ENCODE measurements around the gene ZSCAN32.

ZSCAN32 gene

GRCh38 chr16:3356118-3356517, 44.7 kb downstream of the ZSCAN32 start:
- no peak for DNase-seq

- DNase-seq = no peak
Observed at GRCh38 chr16:3355589-3355988, 45.2 kb downstream of the ZSCAN32 start, which contains the start of gene OR2C1. TSS of gene OR2C1 (plus strand) at chr16:3355889. CDS start at chr16:3355941, 52 bp downstream.

GRCh38 chr16:3349175-3349574, 51.6 kb downstream of the ZSCAN32 start:
- DNase-seq = no peak

- no peak for DNase-seq
Observed at GRCh38 chr16:3348547-3349167, 52.1 kb downstream of the ZSCAN32 start.

- no peak for DNase-seq
Observed at GRCh38 chr16:3347586-3347985, 53.2 kb downstream of the ZSCAN32 start.

GRCh38 chr16:3346041-3346440, 54.8 kb downstream of the ZSCAN32 start:
- no peak for DNase-seq

All from central memory CD4-positive, alpha-beta T cell (primary cell).